ENCODE measurements around the gene NCAM1.

The NCAM1 gene

GRCh38 chr11:113286509-113287497, 325.6 kb downstream of the NCAM1 start:
- no peaks in the 10 kb centered on the region for H3K4me1 ChIP-seq (ENCODE audit: control insufficient read depth, low read depth, low read length)
- H2BK5ac ChIP-seq (ENCODE audit: low read length): no peak overlapping the region
- no peaks in the 10 kb centered on the region for H3K79me1 ChIP-seq (ENCODE audit: low read length)
- no peaks in the 10 kb centered on the region for H3K27me3 ChIP-seq (ENCODE audit: insufficient read depth, low read length, poor library complexity)
- no peak overlapping the region for H4K8ac ChIP-seq (ENCODE audit: low read depth, low read length)
- no peak overlapping the region for H3K4ac ChIP-seq (ENCODE audit: low read depth, low read length)
- H2AK5ac ChIP-seq (ENCODE audit: low read length): no peak overlapping the region
- DNase-seq: no peak
- no peak overlapping the region for H3K4me3 ChIP-seq (ENCODE audit: low read length)
- no peak overlapping the region for H4K5ac ChIP-seq (ENCODE audit: low read length)
- H2BK15ac ChIP-seq (replicated peaks; ENCODE audit: low read depth): no peak overlapping the region
- no peak overlapping the region for H3K23ac ChIP-seq (ENCODE audit: low read length)
- H3K27ac ChIP-seq (ENCODE audit: low read depth, low read length): no peak overlapping the region
- H3K9ac ChIP-seq (ENCODE audit: low read length): no peak overlapping the region
- H2BK120ac ChIP-seq (ENCODE audit: low read depth, low read length): no peak overlapping the region
- no peak overlapping the region for H3K18ac ChIP-seq (ENCODE audit: low read length)
- H3K56ac ChIP-seq (ENCODE audit: low read length): no peak overlapping the region
- no peaks in the 10 kb centered on the region for H3K79me2 ChIP-seq (ENCODE audit: control insufficient read depth, insufficient read depth, low read length)
- no peaks in the 10 kb centered on the region for H3K36me3 ChIP-seq (ENCODE audit: control insufficient read depth, insufficient read depth, low read length)
- no peak overlapping the region for H3K4me2 ChIP-seq (ENCODE audit: low read length)
- no CpG with 5 or more reads among the region's 11 CpGs for WGBS (ENCODE audit: extremely low coverage, insufficient coverage, low lambda C conversion rate)

- no peak overlapping the region for H2BK5ac ChIP-seq (ENCODE audit: low read length)
- no peak for DNase-seq
- H3K9ac ChIP-seq (ENCODE audit: low read length): no peak overlapping the region
- no peaks in the 10 kb centered on the region for H3K79me1 ChIP-seq (ENCODE audit: low read length)
- no peaks in the 10 kb centered on the region for H3K4me1 ChIP-seq (ENCODE audit: control insufficient read depth, low read depth, low read length)
- no peak overlapping the region for H3K23ac ChIP-seq (ENCODE audit: low read length)
- no peak overlapping the region for H2BK120ac ChIP-seq (ENCODE audit: low read depth, low read length)
- H3K4me2 ChIP-seq (ENCODE audit: low read length): no peak overlapping the region
- no peaks in the 10 kb centered on the region for H3K79me2 ChIP-seq (ENCODE audit: control insufficient read depth, insufficient read depth, low read length)
- H3K56ac ChIP-seq (ENCODE audit: low read length): no peak overlapping the region
- no peaks in the 10 kb centered on the region for H3K27me3 ChIP-seq (ENCODE audit: insufficient read depth, low read length, poor library complexity)
- no peak overlapping the region for H3K27ac ChIP-seq (ENCODE audit: low read depth, low read length)
- no peak overlapping the region for H4K5ac ChIP-seq (ENCODE audit: low read length)
- no peak overlapping the region for H2AK5ac ChIP-seq (ENCODE audit: low read length)
- no peaks in the 10 kb centered on the region for H3K36me3 ChIP-seq (ENCODE audit: control insufficient read depth, insufficient read depth, low read length)
- no CpG with 5 or more reads among the region's 3 CpGs for WGBS (ENCODE audit: extremely low coverage, insufficient coverage, low lambda C conversion rate)
- H3K18ac ChIP-seq (ENCODE audit: low read length): no peak overlapping the region
- H2BK15ac ChIP-seq (replicated peaks; ENCODE audit: low read depth): no peak overlapping the region
- H3K4ac ChIP-seq (ENCODE audit: low read depth, low read length): no peak overlapping the region
- H3K4me3 ChIP-seq (ENCODE audit: low read length): no peak overlapping the region
- H4K8ac ChIP-seq (ENCODE audit: low read depth, low read length): no peak overlapping the region
These were observed 326.6 kb downstream of the NCAM1 start for GRCh38 chr11:113287801-113288200.

GRCh38 chr11:113288286-113288863, 327.2 kb downstream of the NCAM1 start:
- DNase-seq: no peak
- H2BK120ac ChIP-seq (ENCODE audit: low read depth, low read length): no peak overlapping the region
- no CpG with 5 or more reads among the region's 6 CpGs for WGBS (ENCODE audit: extremely low coverage, insufficient coverage, low lambda C conversion rate)
- no peak overlapping the region for H3K9ac ChIP-seq (ENCODE audit: low read length)
- H3K27me3 ChIP-seq (ENCODE audit: insufficient read depth, low read length, poor library complexity): no peaks in the 10 kb centered on the region
- H2BK5ac ChIP-seq (ENCODE audit: low read length): no peak overlapping the region
- no peak overlapping the region for H2AK5ac ChIP-seq (ENCODE audit: low read length)
- H3K79me1 ChIP-seq (ENCODE audit: low read length): no peaks in the 10 kb centered on the region
- no peaks in the 10 kb centered on the region for H3K4me1 ChIP-seq (ENCODE audit: control insufficient read depth, low read depth, low read length)
- no peak overlapping the region for H3K4me2 ChIP-seq (ENCODE audit: low read length)
- H2BK15ac ChIP-seq (replicated peaks; ENCODE audit: low read depth): no peak overlapping the region
- no peak overlapping the region for H3K4me3 ChIP-seq (ENCODE audit: low read length)
- H3K18ac ChIP-seq (ENCODE audit: low read length): no peak overlapping the region
- H3K23ac ChIP-seq (ENCODE audit: low read length): no peak overlapping the region
- no peaks in the 10 kb centered on the region for H3K36me3 ChIP-seq (ENCODE audit: control insufficient read depth, insufficient read depth, low read length)
- H4K5ac ChIP-seq (ENCODE audit: low read length): no peak overlapping the region
- H4K8ac ChIP-seq (ENCODE audit: low read depth, low read length): no peak overlapping the region
- H3K79me2 ChIP-seq (ENCODE audit: control insufficient read depth, insufficient read depth, low read length): no peaks in the 10 kb centered on the region
- no peak overlapping the region for H3K4ac ChIP-seq (ENCODE audit: low read depth, low read length)
- H3K27ac ChIP-seq (ENCODE audit: low read depth, low read length): no peak overlapping the region
- no peak overlapping the region for H3K56ac ChIP-seq (ENCODE audit: low read length)

- H4K5ac ChIP-seq (ENCODE audit: low read length): no peak overlapping the region
- H2BK120ac ChIP-seq (ENCODE audit: low read depth, low read length): no peak overlapping the region
- no peak overlapping the region for H3K27ac ChIP-seq (ENCODE audit: low read depth, low read length)
- WGBS (ENCODE audit: extremely low coverage, insufficient coverage, low lambda C conversion rate): no CpG with 5 or more reads among the region's 10 CpGs
- H3K23ac ChIP-seq (ENCODE audit: low read length): no peak overlapping the region
- no peak overlapping the region for H2BK15ac ChIP-seq (replicated peaks; ENCODE audit: low read depth)
- H3K4me2 ChIP-seq (ENCODE audit: low read length): no peak overlapping the region
- no peak overlapping the region for H3K18ac ChIP-seq (ENCODE audit: low read length)
- H3K9ac ChIP-seq (ENCODE audit: low read length): no peak overlapping the region
- peak; percentile 68 for DNase-seq
- no peak overlapping the region for H3K4me3 ChIP-seq (ENCODE audit: low read length)
- H4K8ac ChIP-seq (ENCODE audit: low read depth, low read length): no peak overlapping the region
- H2BK5ac ChIP-seq (ENCODE audit: low read length): no peak overlapping the region
- no peaks in the 10 kb centered on the region for H3K4me1 ChIP-seq (ENCODE audit: control insufficient read depth, low read depth, low read length)
- peak overlapping the region; percentile 45 for H3K56ac ChIP-seq (ENCODE audit: low read length)
- H3K79me1 ChIP-seq (ENCODE audit: low read length): no peaks in the 10 kb centered on the region
- H3K4ac ChIP-seq (ENCODE audit: low read depth, low read length): no peak overlapping the region
- H2AK5ac ChIP-seq (ENCODE audit: low read length): no peak overlapping the region
- no peaks in the 10 kb centered on the region for H3K27me3 ChIP-seq (ENCODE audit: insufficient read depth, low read length, poor library complexity)
- H3K36me3 ChIP-seq (ENCODE audit: control insufficient read depth, insufficient read depth, low read length): no peaks in the 10 kb centered on the region
- H3K79me2 ChIP-seq (ENCODE audit: control insufficient read depth, insufficient read depth, low read length): no peaks in the 10 kb centered on the region
These were observed 328.4 kb downstream of the NCAM1 start for GRCh38 chr11:113289431-113290187.

- WGBS (ENCODE audit: extremely low coverage, insufficient coverage, low lambda C conversion rate): no CpG with 5 or more reads among the region's 5 CpGs
These were observed 332.7 kb downstream of the NCAM1 start for GRCh38 chr11:113293936-113294335.

More at GRCh38 chr11:113293936-113294335, 332.7 kb downstream of the NCAM1 start:
- Histone ChIP-seq H3K4me3 (ENCODE audit: low read length) (no peak overlapping the region), H3K27ac (ENCODE audit: low read depth, low read length) (no peak overlapping the region), H3K4ac (ENCODE audit: low read depth, low read length) (no peak overlapping the region), H4K8ac (ENCODE audit: low read depth, low read length) (no peak overlapping the region), H4K5ac (ENCODE audit: low read length) (no peak overlapping the region), H3K18ac (ENCODE audit: low read length) (no peak overlapping the region), H2BK5ac (ENCODE audit: low read length) (no peak overlapping the region), H3K56ac (ENCODE audit: low read length) (no peak overlapping the region), H2BK15ac (replicated peaks; ENCODE audit: low read depth) (no peak overlapping the region), H3K4me1 (ENCODE audit: control insufficient read depth, low read depth, low read length) (peaks cover 4% of the 10 kb centered on the region), H3K79me2 (ENCODE audit: control insufficient read depth, insufficient read depth, low read length) (no peaks in the 10 kb centered on the region), H3K9ac (ENCODE audit: low read length) (no peak overlapping the region), H2AK5ac (ENCODE audit: low read length) (no peak overlapping the region), H3K4me2 (ENCODE audit: low read length) (no peak overlapping the region), H3K36me3 (ENCODE audit: control insufficient read depth, insufficient read depth, low read length) (no peaks in the 10 kb centered on the region), H3K27me3 (ENCODE audit: insufficient read depth, low read length, poor library complexity) (no peaks in the 10 kb centered on the region), H3K79me1 (ENCODE audit: low read length) (no peaks in the 10 kb centered on the region), H3K23ac (ENCODE audit: low read length) (no peak overlapping the region), H2BK120ac (ENCODE audit: low read depth, low read length) (no peak overlapping the region)
- DNase-seq: no peak

Measured in mesendoderm (in vitro differentiated cells).